Measurements from ENCODE around the gene MCM5. TPM values are rescaled to one million over a fixed set of nuclear protein-coding genes. Genes with fewer than 3 reads are reported as not detected.
A peak's percentile ranks its signal among the peaks of the same experiment; 100 is the strongest.

The MCM5 gene
- total and polyA plus RNA-seq, 7 donors: 9.9 to 42.6 (median 13.4) TPM

DNA sequence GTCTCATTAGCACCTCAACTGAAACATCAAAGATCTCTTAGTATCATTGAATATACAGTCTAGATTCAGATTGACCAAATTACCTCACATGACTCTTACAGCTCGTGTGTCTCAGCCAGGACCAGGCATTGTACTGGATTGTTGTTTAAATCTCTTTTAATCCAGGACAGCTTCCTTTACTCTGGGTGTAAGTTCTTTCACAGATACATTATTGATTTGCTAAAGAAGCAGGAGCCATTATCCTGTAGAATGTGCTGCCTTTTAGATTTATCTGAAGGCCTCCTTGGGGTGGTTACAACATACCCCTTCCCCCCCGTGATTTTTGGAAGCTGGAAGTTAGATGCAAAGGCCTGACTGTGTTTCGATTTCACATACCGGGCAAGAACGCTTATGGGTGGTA lies 4.2 kb downstream of the MCM5 start:
- no peaks in the 10 kb centered on the region for H3K27me3 ChIP-seq
- WGBS, 2 donors: 85 to 91% methylated on average over 5 of the region's 5 CpGs
- no peaks in the 10 kb centered on the region for H3K9me3 ChIP-seq
- no peak for DNase-seq
- intact Hi-C loops (cut with DNase I): no loop called here
- H3K4me3 ChIP-seq: no peak overlapping the region
- H3K36me3 ChIP-seq: peaks cover 7 to 59% (median 17%) of the 10 kb centered on the region in 4 donors
- H3K27ac ChIP-seq: no peak overlapping the region
- peaks cover 0 to 15% (median 10%) of the 10 kb centered on the region in 4 donors for H3K4me1 ChIP-seq
- TF ChIP-seq, protein P1, sequence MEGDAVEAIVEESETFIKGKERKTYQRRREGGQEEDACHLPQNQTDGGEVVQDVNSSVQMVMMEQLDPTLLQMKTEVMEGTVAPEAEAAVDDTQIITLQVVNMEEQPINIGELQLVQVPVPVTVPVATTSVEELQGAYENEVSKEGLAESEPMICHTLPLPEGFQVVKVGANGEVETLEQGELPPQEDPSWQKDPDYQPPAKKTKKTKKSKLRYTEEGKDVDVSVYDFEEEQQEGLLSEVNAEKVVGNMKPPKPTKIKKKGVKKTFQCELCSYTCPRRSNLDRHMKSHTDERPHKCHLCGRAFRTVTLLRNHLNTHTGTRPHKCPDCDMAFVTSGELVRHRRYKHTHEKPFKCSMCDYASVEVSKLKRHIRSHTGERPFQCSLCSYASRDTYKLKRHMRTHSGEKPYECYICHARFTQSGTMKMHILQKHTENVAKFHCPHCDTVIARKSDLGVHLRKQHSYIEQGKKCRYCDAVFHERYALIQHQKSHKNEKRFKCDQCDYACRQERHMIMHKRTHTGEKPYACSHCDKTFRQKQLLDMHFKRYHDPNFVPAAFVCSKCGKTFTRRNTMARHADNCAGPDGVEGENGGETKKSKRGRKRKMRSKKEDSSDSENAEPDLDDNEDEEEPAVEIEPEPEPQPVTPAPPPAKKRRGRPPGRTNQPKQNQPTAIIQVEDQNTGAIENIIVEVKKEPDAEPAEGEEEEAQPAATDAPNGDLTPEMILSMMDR (IDR thresholded peaks at IDR 0.05): no peak
- no peak for TF ChIP-seq EP300 (IDR thresholded peaks at IDR 0.05)
- no peak for TF ChIP-seq POLR2AphosphoS5 (IDR thresholded peaks at IDR 0.05)
- no peak for TF ChIP-seq POLR2A (IDR thresholded peaks at IDR 0.05)

DNA sequence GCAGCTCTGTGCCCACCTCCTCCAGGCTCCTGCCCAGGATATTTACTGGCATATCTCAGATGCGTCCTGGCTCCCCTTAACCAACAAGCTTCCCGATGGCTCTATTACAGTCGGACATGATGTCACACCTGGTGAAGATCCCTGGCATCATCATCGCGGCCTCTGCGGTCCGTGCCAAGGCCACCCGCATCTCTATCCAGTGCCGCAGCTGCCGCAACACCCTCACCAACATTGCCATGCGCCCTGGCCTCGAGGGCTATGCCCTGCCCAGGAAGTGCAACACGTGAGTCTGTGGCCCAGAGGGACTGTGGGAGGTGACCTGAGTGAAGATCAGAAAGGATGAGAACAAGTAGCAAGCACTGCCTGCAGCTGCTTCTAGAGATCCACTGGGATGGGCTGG lies 6.5 kb downstream of the MCM5 start:
- intact Hi-C loops (cut with DNase I): no loop called here
- Histone ChIP-seq H3K4me3 (no peak overlapping the region), H3K27ac (no peak overlapping the region), H3K36me3 (peaks cover 7 to 82% (median 22%) of the 10 kb centered on the region in 4 donors), H3K9me3 (no peaks in the 10 kb centered on the region), H3K27me3 (no peaks in the 10 kb centered on the region), H3K4me1 (peaks cover 0 to 2% (median 0%) of the 10 kb centered on the region in 4 donors)
- no peak for TF ChIP-seq POLR2AphosphoS5 (IDR thresholded peaks at IDR 0.05)
- TF ChIP-seq EP300 (IDR thresholded peaks at IDR 0.05): no peak
- TF ChIP-seq POLR2A (IDR thresholded peaks at IDR 0.05): no peak
- TF ChIP-seq, protein P1 (IDR thresholded peaks at IDR 0.05): no peak
- WGBS, 2 donors: 90 to 92% methylated on average over 13 of the region's 13 CpGs
- no peak for DNase-seq

- H3K27ac ChIP-seq: no peak overlapping the region
- H3K27me3 ChIP-seq: no peaks in the 10 kb centered on the region
- 83 to 85% methylated on average over 7 of the region's 7 CpGs for WGBS, 2 donors
- peaks cover 11 to 91% (median 25%) of the 10 kb centered on the region in 4 donors for H3K36me3 ChIP-seq
- no peaks in the 10 kb centered on the region for H3K4me1 ChIP-seq
- no peak overlapping the region for H3K4me3 ChIP-seq
- TF ChIP-seq POLR2A (IDR thresholded peaks at IDR 0.05): no peak
- TF ChIP-seq, protein P1 (IDR thresholded peaks at IDR 0.05): no peak
- no peak for TF ChIP-seq POLR2AphosphoS5 (IDR thresholded peaks at IDR 0.05)
- TF ChIP-seq EP300 (IDR thresholded peaks at IDR 0.05): no peak
- DNase-seq: no peak
- intact Hi-C loops (cut with DNase I): no loop called here
- H3K9me3 ChIP-seq: no peaks in the 10 kb centered on the region
Measured at GRCh38 chr22:35407362-35407761, 7.4 kb downstream of the MCM5 start.

- Histone ChIP-seq H3K9me3 (no peaks in the 10 kb centered on the region), H3K4me3 (no peak overlapping the region), H3K4me1 (no peaks in the 10 kb centered on the region), H3K27ac (peak overlapping the region in 1 of 4 donors; percentile 11), H3K36me3 (peaks cover 14 to 94% (median 32%) of the 10 kb centered on the region in 4 donors), H3K27me3 (no peaks in the 10 kb centered on the region)
- WGBS, 2 donors: 68 to 88% methylated on average over 16 of the region's 16 CpGs
- DNase-seq: no peak
- intact Hi-C loops (cut with DNase I): no loop called here
- TF ChIP-seq POLR2A (IDR thresholded peaks at IDR 0.05): no peak
- TF ChIP-seq, protein P1 (IDR thresholded peaks at IDR 0.05): no peak
- no peak for TF ChIP-seq POLR2AphosphoS5 (IDR thresholded peaks at IDR 0.05)
- TF ChIP-seq EP300 (IDR thresholded peaks at IDR 0.05): no peak
Measured at GRCh38 chr22:35409783-35410662, 10.1 kb downstream of the MCM5 start.
